GM12878 (cell line): ENCODE results near the gene DKKL1. TPM values are rescaled to one million over a fixed set of nuclear protein-coding genes. Genes with fewer than 3 reads are reported as not detected.

ENCODE experiments used
- BACH1 ChIP-seq: fragments of 450-650 bp; IDR thresholded peaks from 2 replicates; pipeline ENCODE4 v1.6.1; 2017; ENCODE audit warnings: mild to moderate bottlenecking, borderline replicate concordance
- CHD2 ChIP-seq: IDR thresholded peaks from 2 replicates; pipeline ENCODE4 v1.6.1; 2011; ENCODE audit warnings: low read depth, low read length, improper control_type of control experiment, borderline replicate concordance
- CHD4 ChIP-seq: fragments of 200-600 bp; sonication (generic); IDR thresholded peaks from 2 replicates; pipeline ENCODE4 v1.6.1; 2016; ENCODE audit warnings: mild to moderate bottlenecking
- NFYB ChIP-seq: IDR thresholded peaks from 2 replicates; pipeline ENCODE4 v1.6.1; 2011; ENCODE audit warnings: low read depth, mild to moderate bottlenecking, low read length, improper control_type of control experiment, moderate library complexity; ENCODE audit not compliant: insufficient read depth
- NR2C1 ChIP-seq: fragments of 450-650 bp; IDR thresholded peaks from 2 replicates; pipeline ENCODE4 v1.6.1; 2017; ENCODE audit warnings: antibody characterized with exemption, mild to moderate bottlenecking, moderate library complexity
- RAD51 ChIP-seq: fragments of 450-650 bp; IDR thresholded peaks from 2 replicates; pipeline ENCODE4 v1.6.1; 2016; ENCODE audit warnings: moderate library complexity, mild to moderate bottlenecking, inconsistent platforms
- RCOR1 ChIP-seq: conservative IDR thresholded peaks from 2 replicates; pipeline ENCODE4 v1.6.1; 2012; ENCODE audit warnings: low read depth, low read length, improper control_type of control experiment
- polyA plus RNA-seq, 11 experiments: library from polyadenylated mRNA; depleted of rRNA in 4 of 11; unstranded in 6 of 11; stranded (reverse) in 5 of 11; fragments of >200 nt; fragmentation: Nextera tagmentation in 4 of 11; fragmentation: Illumina TruSeq in 1 of 11; extraction: Ambion mirVana in 4 of 11; extraction: Trizol in 1 of 11; gene quantifications; 1 replicate in 1 of 11; 2 replicates in 10 of 11; pipeline versions ENCODE4 v1.2.1 to v1.2.3, GENCODE V29; 2011 to 2016; ENCODE audit warnings: inconsistent platforms in 2 of 11, missing spikeins in 2 of 11, low read depth in 1 of 11
- total RNA-seq, 4 experiments: library from RNA; depleted of rRNA in 3 of 4; stranded (reverse); fragments of >200 nt in 3 of 4; fragmentation: Illumina TruSeq in 1 of 4; extraction: Trizol in 1 of 4; gene quantifications; 2 replicates each; pipeline versions ENCODE4 v1.2.1 to v1.2.3, GENCODE V29; 2013 to 2021
- TF ChIP-seq, protein P1 (sequence below): fragments of 450-650 bp; IDR thresholded peaks from 2 replicates; pipeline ENCODE4 v1.6.1; 2017; ENCODE audit warnings: mild to moderate bottlenecking, moderate library complexity
- TF ChIP-seq, protein P2 (sequence below): IDR thresholded peaks from 2 replicates; pipeline ENCODE4 v1.6.1; 2012; ENCODE audit warnings: low read depth, low read length, improper control_type of control experiment
- TF ChIP-seq, protein P3 (sequence below): IDR thresholded peaks from 2 replicates; pipeline ENCODE4 v1.6.1; 2011; ENCODE audit warnings: borderline replicate concordance, low read depth, mild to moderate bottlenecking, moderate library complexity, low read length; ENCODE audit not compliant: insufficient read depth, poor library complexity, severe bottlenecking
- TF ChIP-seq, protein P4 (sequence below): fragments of 450-650 bp; formaldehyde crosslinking; IDR thresholded peaks from 2 replicates; pipeline ENCODE4 v1.4.0; 2020; ENCODE audit warnings: mild to moderate bottlenecking, moderate library complexity
- TF ChIP-seq, protein P5 (sequence below): fragments of 450-650 bp; IDR thresholded peaks from 2 replicates; pipeline ENCODE4 v1.6.1; 2018; ENCODE audit warnings: borderline replicate concordance, mild to moderate bottlenecking; ENCODE audit not compliant: partially characterized antibody

Gene DKKL1
- total and polyA plus RNA-seq, 10 of the 15 experiments (the other 5 are each of a cell fraction or from before 2014, with no cell fraction given), result not detected

DNA sequence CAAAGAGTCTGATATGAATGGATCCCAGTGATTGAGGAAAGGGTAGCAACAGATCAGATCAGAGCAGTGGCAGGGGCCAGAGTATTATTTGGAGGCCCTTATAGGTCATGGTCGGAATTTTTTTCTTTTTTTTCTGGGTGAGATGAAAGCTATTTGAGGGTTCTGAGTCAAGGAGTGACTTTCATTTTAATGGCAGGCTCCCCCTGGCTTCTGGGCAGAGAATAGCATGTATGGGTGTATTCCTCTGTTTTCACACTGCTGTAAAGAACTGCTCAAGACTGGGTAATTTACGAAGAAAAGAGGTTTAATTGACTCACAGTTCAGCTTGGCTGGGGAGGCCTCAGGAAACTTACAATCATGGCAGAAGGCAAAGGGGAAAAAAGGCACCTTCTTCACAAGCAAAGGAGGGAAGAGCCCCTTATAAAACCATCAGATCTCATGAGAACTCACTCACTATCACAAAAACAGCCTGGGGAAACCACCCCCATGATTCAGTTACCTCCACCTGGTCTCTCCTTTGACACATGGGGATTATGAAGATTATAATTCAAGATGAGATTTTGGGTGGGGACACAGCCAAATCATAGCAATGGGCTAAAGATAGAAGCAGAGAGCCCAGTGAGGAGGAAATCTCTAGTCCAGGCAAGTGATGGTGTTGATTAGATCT, 35.7 kb upstream of the DKKL1 start (continued):
- TF ChIP-seq, protein P1, sequence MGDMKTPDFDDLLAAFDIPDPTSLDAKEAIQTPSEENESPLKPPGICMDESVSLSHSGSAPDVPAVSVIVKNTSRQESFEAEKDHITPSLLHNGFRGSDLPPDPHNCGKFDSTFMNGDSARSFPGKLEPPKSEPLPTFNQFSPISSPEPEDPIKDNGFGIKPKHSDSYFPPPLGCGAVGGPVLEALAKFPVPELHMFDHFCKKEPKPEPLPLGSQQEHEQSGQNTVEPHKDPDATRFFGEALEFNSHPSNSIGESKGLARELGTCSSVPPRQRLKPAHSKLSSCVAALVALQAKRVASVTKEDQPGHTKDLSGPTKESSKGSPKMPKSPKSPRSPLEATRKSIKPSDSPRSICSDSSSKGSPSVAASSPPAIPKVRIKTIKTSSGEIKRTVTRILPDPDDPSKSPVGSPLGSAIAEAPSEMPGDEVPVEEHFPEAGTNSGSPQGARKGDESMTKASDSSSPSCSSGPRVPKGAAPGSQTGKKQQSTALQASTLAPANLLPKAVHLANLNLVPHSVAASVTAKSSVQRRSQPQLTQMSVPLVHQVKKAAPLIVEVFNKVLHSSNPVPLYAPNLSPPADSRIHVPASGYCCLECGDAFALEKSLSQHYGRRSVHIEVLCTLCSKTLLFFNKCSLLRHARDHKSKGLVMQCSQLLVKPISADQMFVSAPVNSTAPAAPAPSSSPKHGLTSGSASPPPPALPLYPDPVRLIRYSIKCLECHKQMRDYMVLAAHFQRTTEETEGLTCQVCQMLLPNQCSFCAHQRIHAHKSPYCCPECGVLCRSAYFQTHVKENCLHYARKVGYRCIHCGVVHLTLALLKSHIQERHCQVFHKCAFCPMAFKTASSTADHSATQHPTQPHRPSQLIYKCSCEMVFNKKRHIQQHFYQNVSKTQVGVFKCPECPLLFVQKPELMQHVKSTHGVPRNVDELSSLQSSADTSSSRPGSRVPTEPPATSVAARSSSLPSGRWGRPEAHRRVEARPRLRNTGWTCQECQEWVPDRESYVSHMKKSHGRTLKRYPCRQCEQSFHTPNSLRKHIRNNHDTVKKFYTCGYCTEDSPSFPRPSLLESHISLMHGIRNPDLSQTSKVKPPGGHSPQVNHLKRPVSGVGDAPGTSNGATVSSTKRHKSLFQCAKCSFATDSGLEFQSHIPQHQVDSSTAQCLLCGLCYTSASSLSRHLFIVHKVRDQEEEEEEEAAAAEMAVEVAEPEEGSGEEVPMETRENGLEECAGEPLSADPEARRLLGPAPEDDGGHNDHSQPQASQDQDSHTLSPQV, result no peak
- TF ChIP-seq NR2C1 (no peak), RAD51 (no peak), NFYB (no peak), BACH1 (no peak), CHD2 (no peak), CHD4 (no peak), RCOR1 (no peak)
- TF ChIP-seq, protein P2, sequence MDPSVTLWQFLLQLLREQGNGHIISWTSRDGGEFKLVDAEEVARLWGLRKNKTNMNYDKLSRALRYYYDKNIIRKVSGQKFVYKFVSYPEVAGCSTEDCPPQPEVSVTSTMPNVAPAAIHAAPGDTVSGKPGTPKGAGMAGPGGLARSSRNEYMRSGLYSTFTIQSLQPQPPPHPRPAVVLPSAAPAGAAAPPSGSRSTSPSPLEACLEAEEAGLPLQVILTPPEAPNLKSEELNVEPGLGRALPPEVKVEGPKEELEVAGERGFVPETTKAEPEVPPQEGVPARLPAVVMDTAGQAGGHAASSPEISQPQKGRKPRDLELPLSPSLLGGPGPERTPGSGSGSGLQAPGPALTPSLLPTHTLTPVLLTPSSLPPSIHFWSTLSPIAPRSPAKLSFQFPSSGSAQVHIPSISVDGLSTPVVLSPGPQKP, result no peak
- TF ChIP-seq, protein P3, sequence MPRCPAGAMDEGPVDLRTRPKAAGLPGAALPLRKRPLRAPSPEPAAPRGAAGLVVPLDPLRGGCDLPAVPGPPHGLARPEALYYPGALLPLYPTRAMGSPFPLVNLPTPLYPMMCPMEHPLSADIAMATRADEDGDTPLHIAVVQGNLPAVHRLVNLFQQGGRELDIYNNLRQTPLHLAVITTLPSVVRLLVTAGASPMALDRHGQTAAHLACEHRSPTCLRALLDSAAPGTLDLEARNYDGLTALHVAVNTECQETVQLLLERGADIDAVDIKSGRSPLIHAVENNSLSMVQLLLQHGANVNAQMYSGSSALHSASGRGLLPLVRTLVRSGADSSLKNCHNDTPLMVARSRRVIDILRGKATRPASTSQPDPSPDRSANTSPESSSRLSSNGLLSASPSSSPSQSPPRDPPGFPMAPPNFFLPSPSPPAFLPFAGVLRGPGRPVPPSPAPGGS, result no peak
- TF ChIP-seq, protein P4, sequence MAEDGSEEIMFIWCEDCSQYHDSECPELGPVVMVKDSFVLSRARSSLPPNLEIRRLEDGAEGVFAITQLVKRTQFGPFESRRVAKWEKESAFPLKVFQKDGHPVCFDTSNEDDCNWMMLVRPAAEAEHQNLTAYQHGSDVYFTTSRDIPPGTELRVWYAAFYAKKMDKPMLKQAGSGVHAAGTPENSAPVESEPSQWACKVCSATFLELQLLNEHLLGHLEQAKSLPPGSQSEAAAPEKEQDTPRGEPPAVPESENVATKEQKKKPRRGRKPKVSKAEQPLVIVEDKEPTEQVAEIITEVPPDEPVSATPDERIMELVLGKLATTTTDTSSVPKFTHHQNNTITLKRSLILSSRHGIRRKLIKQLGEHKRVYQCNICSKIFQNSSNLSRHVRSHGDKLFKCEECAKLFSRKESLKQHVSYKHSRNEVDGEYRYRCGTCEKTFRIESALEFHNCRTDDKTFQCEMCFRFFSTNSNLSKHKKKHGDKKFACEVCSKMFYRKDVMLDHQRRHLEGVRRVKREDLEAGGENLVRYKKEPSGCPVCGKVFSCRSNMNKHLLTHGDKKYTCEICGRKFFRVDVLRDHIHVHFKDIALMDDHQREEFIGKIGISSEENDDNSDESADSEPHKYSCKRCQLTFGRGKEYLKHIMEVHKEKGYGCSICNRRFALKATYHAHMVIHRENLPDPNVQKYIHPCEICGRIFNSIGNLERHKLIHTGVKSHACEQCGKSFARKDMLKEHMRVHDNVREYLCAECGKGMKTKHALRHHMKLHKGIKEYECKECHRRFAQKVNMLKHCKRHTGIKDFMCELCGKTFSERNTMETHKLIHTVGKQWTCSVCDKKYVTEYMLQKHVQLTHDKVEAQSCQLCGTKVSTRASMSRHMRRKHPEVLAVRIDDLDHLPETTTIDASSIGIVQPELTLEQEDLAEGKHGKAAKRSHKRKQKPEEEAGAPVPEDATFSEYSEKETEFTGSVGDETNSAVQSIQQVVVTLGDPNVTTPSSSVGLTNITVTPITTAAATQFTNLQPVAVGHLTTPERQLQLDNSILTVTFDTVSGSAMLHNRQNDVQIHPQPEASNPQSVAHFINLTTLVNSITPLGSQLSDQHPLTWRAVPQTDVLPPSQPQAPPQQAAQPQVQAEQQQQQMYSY (CRISPR knock-in tag), result no peak
- TF ChIP-seq, protein P5, sequence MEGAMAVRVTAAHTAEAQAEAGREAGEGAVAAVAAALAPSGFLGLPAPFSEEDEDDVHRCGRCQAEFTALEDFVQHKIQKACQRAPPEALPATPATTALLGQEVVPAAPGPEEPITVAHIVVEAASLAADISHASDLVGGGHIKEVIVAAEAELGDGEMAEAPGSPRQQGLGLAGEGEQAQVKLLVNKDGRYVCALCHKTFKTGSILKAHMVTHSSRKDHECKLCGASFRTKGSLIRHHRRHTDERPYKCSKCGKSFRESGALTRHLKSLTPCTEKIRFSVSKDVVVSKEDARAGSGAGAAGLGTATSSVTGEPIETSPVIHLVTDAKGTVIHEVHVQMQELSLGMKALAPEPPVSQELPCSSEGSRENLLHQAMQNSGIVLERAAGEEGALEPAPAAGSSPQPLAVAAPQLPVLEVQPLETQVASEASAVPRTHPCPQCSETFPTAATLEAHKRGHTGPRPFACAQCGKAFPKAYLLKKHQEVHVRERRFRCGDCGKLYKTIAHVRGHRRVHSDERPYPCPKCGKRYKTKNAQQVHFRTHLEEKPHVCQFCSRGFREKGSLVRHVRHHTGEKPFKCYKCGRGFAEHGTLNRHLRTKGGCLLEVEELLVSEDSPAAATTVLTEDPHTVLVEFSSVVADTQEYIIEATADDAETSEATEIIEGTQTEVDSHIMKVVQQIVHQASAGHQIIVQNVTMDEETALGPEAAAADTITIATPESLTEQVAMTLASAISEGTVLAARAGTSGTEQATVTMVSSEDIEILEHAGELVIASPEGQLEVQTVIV, result no peak
